NCI-H1930 (cell line): ENCODE data around the gene NDUFAF5.
A peak's percentile ranks its signal among the peaks of the same experiment; 100 is the strongest.

Experiments used
- DNase-seq, 2 experiments: peaks; one replicate each; lab custom pipeline; 2025; lab: John Stamatoyannopoulos, UW

The NDUFAF5 gene

GRCh38 chr20:13777171-13777601, 7.6 kb upstream of the NDUFAF5 start:
- DNase-seq = no peak

- DNase-seq = no peak
Measured at GRCh38 chr20:13778827-13779226, 6.0 kb upstream of the NDUFAF5 start.

DNA sequence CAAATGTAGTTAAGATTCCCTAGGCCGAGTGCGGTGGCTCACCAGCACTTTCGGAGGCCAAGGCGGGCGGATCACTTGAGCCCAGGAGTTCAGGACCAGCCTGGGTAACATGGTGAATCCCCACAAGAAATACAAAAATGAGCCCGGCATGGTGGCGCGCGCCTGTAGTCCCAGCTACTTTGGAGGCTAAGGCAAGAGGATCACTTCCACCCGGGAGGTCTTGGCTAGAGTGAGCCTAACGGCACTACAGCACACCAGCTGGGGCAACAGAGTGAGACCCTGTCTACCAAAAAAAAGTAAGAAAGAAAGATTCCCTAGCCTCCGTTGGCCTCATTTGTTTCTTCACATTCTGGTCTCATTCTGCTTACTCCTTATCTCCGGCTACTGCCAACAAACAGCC, 1.3 kb upstream of the NDUFAF5 start:
- no peak for DNase-seq

DNA sequence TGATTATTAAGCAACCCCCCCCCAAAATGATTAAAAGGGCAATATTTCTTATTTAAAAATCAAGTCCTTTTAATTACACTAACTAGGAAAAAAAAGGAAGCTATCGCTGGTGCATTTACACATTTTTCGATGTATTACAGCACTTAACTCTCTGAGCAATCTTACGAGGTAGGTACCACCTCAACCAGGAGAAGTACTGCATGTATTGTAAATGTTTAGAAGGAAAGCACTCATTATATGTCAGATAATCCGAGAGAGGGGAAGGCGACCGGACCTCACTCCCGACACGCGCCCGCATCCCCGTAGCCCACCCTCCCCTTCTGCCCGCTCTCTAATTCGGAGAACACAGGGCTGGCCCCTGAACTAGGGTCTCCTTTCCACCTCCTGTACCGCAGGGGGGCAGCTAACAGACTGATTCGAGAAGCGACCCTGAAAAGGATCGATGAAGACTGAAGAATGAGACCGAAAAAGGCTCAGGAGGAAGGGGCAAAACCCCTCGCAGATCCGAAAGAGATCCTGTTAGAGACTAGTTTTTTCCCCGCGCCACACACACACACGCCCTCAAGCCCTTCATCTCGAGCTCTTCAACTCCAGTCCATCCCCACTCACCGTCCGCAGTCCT, 446 bp upstream of the NDUFAF5 start:
- DNase-seq = peak in 1 of 2 experiments; percentile 53

DNA sequence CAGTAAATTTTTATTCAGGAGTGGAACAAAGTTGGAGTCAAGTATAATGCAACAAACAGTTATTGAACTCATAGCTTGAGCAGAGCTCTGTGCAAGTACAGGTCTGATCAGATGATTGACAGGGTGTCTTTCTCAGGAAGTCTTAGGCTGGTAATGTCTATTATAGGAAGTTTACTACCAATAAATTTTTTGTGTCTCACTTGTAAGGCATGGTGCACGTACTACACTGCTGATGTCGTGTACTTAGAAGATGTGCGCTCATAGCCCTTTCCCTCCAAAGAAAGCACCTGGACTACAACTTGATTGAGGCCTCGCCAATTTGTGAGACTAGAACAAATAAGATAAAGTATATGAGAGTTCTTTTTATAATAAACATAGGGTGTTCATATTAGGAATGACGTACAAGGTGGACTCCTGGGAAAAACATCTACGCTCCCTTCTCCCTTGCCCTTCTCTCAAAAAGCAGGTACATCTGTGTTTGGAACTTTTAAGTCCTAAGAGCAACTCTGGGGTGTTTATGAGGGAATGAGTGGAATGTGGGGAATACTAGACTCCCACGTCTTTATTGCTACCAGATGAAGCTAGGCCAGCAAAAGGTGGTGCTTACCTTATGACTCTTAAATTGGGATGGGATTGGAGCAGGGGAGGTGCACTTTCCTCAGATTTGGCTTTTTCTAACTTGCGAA, 1.5 kb downstream of the NDUFAF5 start:
- DNase-seq = no peak

- peak; percentile 26 to 51 for DNase-seq
Measured at GRCh38 chr20:13788167-13788834, 3.5 kb downstream of the NDUFAF5 start.

DNA sequence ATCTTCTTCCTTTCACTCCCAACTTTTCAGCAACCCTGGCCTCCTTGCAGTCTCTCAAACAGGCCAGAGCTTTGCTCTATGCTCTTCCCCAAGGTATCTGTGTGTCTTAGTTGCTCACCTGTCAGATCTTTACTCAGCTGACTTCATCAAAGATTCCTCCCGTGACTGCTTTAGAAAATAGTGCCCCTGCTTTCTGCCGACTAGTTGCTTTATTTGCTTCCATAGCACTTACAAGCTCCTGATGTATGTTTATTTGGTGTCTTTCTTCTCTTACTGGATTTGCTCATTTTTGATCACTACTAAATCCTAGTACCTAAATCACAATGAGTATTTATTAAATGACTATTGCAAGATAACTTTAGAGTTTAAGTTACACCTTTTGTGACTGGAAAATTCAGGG, 5.9 kb downstream of the NDUFAF5 start:
- DNase-seq = no peak

DNA sequence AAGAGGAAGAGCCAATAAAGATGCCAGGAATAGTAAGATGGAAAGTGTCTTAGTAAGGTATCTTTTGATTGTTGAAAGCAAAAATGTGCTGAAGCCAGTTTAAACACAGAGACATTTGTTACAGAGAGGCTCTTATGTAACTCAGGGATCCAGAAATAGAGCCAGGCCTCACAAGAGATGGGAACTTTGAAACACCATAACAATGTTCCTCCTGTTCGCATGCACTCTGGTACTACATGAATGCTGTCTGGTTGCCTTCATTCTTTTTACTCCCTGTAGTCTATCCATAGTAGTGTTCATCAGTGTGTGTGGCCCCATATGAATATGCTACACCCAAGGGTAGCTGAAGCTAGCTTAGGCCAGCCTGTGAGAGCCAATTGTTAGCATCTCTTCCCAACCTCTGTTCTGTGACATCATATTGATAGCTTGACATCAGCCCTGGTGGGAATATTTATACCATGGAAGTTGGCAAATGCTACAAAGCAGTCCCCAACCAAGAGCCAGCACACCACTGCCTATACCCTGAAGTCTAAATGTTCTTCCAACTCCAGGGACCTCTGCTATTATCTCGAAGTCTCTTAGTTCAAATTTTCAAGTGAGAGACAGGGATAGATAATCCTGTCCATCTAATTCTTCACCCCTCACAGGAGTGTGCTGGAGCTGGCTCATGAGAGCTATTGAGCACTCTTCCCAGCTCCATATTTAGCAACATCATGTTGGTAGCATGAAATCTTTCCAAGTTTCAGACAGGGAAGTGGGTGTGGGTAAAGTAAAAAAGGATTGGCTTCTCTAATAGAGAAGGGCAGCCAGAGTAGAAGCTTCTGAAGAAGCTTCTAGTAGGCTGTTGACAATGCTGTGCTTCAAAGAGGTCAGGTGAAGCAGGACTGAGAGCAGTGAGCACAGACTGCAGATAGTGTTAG, 7.0 kb downstream of the NDUFAF5 start:
- no peak for DNase-seq

GRCh38 chr20:13793001-13793400, 8.2 kb downstream of the NDUFAF5 start:
- DNase-seq = no peak

DNA sequence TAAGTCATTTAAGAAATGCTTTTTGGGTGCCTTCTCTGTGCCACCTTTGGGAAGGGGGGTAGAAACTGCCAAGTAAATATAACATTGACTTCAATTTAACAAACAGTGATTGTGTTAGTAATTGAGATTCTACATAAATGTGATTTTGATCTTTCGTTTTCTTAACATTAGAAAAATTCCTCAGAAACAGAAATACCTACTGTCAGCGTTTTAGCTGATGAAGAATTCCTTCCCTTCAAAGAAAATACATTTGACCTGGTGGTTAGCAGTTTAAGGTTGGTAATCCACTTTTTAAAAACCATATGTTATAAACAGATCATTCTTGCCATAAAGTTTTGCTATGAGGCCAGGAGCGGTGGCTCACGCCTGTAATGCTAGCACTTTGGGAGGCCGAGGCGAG, 9.8 kb downstream of the NDUFAF5 start:
- no peak for DNase-seq

GRCh38 chr20:13799040-13799439, 14.2 kb downstream of the NDUFAF5 start:
- no peak for DNase-seq

- DNase-seq = no peak
Measured at GRCh38 chr20:13799974-13800373, 15.1 kb downstream of the NDUFAF5 start.

GRCh38 chr20:13800728-13801134, 15.9 kb downstream of the NDUFAF5 start:
- DNase-seq = peak in 1 of 2 experiments; percentile 13

DNA sequence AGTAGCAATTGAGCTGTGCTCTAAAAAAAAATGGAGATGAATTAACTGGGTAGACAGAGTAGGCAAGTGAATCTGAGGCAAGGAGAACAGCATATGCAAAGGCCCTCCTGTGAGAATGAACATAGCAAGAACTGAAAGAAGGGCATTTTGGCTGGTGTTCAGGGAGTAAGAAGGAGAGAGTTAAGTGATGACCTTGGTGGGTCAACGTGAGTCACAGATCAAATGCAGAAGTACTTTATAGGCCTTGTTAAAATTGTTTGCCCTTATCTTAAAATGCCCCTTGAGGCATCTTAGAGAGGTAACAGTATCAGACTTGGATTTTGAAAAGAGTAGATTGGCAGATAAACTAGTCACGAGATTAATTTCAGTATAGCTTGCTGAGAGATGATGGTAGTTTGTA, 24.5 kb downstream of the NDUFAF5 start:
- no peak for DNase-seq

DNA sequence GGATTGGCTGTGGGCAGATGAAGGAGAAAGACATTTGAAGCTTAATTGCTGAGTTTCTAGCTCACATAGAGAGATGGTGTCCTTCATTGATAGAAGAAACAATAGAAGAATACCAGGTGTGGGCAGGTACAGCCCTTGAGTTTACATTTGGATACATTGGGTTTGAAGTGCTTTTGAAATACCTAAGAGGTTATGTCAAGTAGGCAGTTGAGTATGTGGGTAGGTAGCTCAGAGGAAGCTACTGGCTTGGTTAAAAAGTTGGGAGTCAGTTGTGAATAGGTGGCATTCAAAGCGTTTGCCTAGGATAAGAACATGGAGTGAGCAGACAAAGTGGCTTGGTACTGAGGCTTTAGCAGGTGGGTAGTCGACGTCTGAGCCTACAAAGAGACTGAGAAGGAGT, 25.0 kb downstream of the NDUFAF5 start:
- DNase-seq = no peak

DNA sequence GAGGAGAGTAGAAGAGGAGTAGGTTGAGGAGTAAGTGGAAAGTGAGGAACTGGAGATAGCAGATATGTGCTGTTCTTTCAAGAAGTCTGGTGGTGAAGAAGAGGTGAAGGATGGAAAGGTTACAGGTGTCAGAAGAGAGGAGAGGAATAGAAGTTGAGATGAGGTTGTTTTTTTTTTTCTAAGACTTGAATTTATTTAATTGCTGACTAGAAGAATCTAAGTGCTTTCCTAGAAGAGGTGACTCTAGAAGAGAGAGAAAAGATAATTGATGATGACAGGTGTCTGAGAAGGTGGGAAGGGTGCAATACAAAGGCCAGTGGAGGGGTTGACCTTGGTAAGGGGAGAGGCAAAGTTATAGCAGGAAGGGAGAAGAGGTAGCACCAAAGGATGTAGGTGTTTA, 25.6 kb downstream of the NDUFAF5 start:
- no peak for DNase-seq

DNA sequence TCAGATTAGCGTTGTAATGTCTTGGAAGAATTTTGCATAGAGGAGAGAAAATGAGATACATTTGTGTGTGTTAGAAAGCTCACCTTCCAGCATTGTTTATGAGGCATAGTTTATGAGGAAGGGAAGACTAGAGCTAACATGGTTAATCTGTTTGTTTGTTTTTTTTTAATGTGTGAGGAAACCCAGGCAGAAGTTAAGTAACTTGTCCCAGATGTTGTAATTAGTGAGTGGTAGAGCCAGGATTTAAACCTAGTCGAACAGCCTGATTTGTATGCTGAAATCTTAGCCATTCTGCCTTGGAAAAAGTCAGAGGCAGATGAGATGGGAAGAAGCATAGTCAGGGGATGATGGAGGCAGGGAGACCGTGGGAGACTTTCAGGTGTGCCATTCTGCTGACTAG, 29.1 kb downstream of the NDUFAF5 start:
- DNase-seq = no peak

DNA sequence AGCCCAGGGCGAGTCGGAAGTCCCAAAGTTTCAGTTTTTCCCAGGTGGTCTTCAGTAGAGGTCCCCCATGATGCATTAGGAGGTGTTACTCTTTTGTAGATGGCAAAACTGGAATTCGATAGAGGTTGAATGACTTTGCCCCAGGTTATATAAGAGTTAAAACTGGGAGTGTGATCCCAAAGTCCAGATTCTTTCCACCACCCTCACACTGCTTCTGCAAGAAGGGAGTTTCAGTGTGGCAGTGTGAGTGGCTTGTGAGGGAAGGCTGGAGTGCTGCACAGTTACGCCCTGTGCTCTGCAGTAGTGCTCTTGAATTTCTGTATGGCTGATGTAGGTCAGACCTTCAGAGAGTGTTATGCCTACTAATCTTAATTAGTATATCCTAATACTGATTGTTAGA, 29.8 kb downstream of the NDUFAF5 start:
- DNase-seq = no peak

GRCh38 chr20:13816757-13817156, 31.9 kb downstream of the NDUFAF5 start:
- DNase-seq = no peak

- DNase-seq = no peak
Measured at GRCh38 chr20:13817342-13817741, 32.5 kb downstream of the NDUFAF5 start.

GRCh38 chr20:13819885-13820645, 35.2 kb downstream of the NDUFAF5 start:
- DNase-seq = peak in 1 of 2 experiments; percentile 59
